ENCODE measurements around the gene ARFIP2.
A peak's percentile ranks its signal among the peaks of the same experiment; 100 is the strongest.

The ARFIP2 gene

GRCh38 chr11:6442441-6442840 is 38.7 kb downstream of the ARFIP2 start:
- no peak for DNase-seq (ENCODE audit: low spot score)

GRCh38 chr11:6440906-6441358 is 40.2 kb downstream of the ARFIP2 start, which contains the start of gene HPX:
HPX (minus strand) TSS chr11:6440987; CDS start chr11:6440963, 24 bp downstream.
- no peak for DNase-seq (ENCODE audit: low spot score)

- DNase-seq (ENCODE audit: low spot score) = peak; percentile 70
Measured at GRCh38 chr11:6438979-6439571, 42.1 kb downstream of the ARFIP2 start.

GRCh38 chr11:6437993-6438392 is 43.1 kb downstream of the ARFIP2 start:
- no peak for DNase-seq (ENCODE audit: low spot score)

- DNase-seq (ENCODE audit: low spot score) = no peak
Measured at GRCh38 chr11:6437423-6437822, 43.7 kb downstream of the ARFIP2 start.

GRCh38 chr11:6433998-6434660 is 47.0 kb downstream of the ARFIP2 start:
- no peak for DNase-seq (ENCODE audit: low spot score)

GRCh38 chr11:6431861-6432260 is 49.3 kb downstream of the ARFIP2 start:
- peak; percentile 42 for DNase-seq (ENCODE audit: low spot score)

GRCh38 chr11:6427516-6427915 is 53.6 kb downstream of the ARFIP2 start:
- no peak for DNase-seq (ENCODE audit: low spot score)

All from AG08396 (cell line).